ENCODE data around the gene VWA3B.

- TF ChIP-seq EZH2phosphoT487 (IDR thresholded peaks at IDR 0.05; ENCODE audit: insufficient read depth, low read depth), result no peak
- peak; percentile 66 for TF ChIP-seq EZH2 (IDR thresholded peaks at IDR 0.05; ENCODE audit: insufficient read depth, poor library complexity, severe bottlenecking)
Measured at GRCh38 chr2:98347298-98348065, 260.5 kb downstream of the VWA3B start.
